HEK293 (cell line): ENCODE results near the gene ILKAP.

Experiments
- CTCF ChIP-seq: fragments of 450-650 bp; formaldehyde crosslinking; IDR thresholded peaks from 2 replicates; pipeline ENCODE4 v1.5.1; 2016; ENCODE audit warnings: missing biosample characterization, missing genetic modification characterization
- REPIN1 ChIP-seq: fragments of 450-650 bp; formaldehyde crosslinking; IDR thresholded peaks from 2 replicates; pipeline ENCODE4 v1.5.1; 2017; ENCODE audit warnings: missing biosample characterization, missing genetic modification characterization, low read depth
- REST ChIP-seq: fragments of 450-650 bp; formaldehyde crosslinking; IDR thresholded peaks from 2 replicates; pipeline ENCODE4 v1.5.1; 2016; ENCODE audit warnings: missing biosample characterization, missing genetic modification characterization
- TCF7L2 ChIP-seq: IDR thresholded peaks from 2 replicates; pipeline ENCODE4 v1.6.1; 2011; ENCODE audit warnings: low read depth, mild to moderate bottlenecking, inconsistent platforms, low read length, moderate library complexity, borderline replicate concordance
- ZBTB8A ChIP-seq: fragments of 450-650 bp; formaldehyde crosslinking; IDR thresholded peaks from 2 replicates; pipeline ENCODE4 v1.5.1; 2016; ENCODE audit warnings: missing biosample characterization, missing genetic modification characterization
- ZFP37 ChIP-seq: fragments of 450-650 bp; formaldehyde crosslinking; IDR thresholded peaks from 2 replicates; pipeline ENCODE4 v1.5.1; 2016; ENCODE audit warnings: missing biosample characterization, missing genetic modification characterization
- ZFP69B ChIP-seq: fragments of 450-650 bp; formaldehyde crosslinking; IDR thresholded peaks from 2 replicates; pipeline ENCODE4 v1.5.1; 2016; ENCODE audit warnings: missing biosample characterization, missing genetic modification characterization
- ZNF585B ChIP-seq: fragments of 450-650 bp; formaldehyde crosslinking; IDR thresholded peaks from 2 replicates; pipeline ENCODE4 v1.5.1; 2016; ENCODE audit warnings: missing biosample characterization, missing genetic modification characterization
- ZNF626 ChIP-seq: fragments of 450-650 bp; sonication (Bioruptor Pico); formaldehyde crosslinking; IDR thresholded peaks from 2 replicates; pipeline ENCODE4 v1.5.1; 2018; ENCODE audit warnings: missing biosample characterization, missing genetic modification characterization, inconsistent platforms

GRCh38 chr2:238138331-238139195 lies 64.9 kb downstream of the ILKAP start, which contains the start of gene KLHL30:
- no peak for TF ChIP-seq ZFP37
- TF ChIP-seq REPIN1, result no peak
- no peak for TF ChIP-seq CTCF
- no peak for TF ChIP-seq ZNF626 (tag by site-specific recombination)
- TF ChIP-seq ZNF585B, result no peak
- no peak for TF ChIP-seq ZBTB8A (tag by site-specific recombination)
- TF ChIP-seq TCF7L2, result no peak
- TF ChIP-seq ZFP69B (tag by site-specific recombination), result no peak
- TF ChIP-seq REST, result no peak
